ENCODE measurements around the gene FRYL. TPM values are rescaled to one million over a fixed set of nuclear protein-coding genes. Genes with fewer than 3 reads are reported as not detected.
"Not testable (repeated sequence)": the region's sequence is repeated elsewhere in the genome, so short reads cannot be mapped to it uniquely, and the experiment has no call there.

FRYL gene
- total RNA-seq, 1 experiment from 2014 or later, result 43.5 TPM

DNA sequence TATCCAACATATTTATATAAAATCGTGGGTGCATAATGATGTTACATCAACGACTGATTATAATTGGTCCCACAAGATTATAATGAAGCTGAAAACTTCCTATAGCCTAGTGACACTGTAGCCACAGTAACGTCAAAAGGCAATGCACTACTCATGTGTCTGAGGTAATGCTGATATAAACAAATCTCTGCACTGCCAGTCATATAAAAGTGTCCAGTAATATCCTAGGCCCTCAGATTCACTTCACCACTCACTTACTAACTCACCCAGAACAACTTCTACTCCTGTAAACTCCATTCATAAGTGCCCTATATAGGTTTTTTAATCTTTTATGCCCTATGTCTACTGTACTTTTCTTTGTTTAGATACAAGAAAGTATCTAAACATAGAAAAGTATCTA lies 18.8 kb downstream of the FRYL start:
- no peak for DNase-seq (ENCODE audit: low read depth, low spot score)
- in situ Hi-C loops (cut with HindIII; ENCODE audit: low pct_unique_long_range_greater_than_20kb, low sequenced_read_pairs), result no loop called here

- in situ Hi-C loops (cut with HindIII; ENCODE audit: low pct_unique_long_range_greater_than_20kb, low sequenced_read_pairs); DNase-seq (ENCODE audit: low read depth, low spot score): not testable (repeated sequence)
Observed at GRCh38 chr4:48758703-48759102, 21.4 kb downstream of the FRYL start.

DNA sequence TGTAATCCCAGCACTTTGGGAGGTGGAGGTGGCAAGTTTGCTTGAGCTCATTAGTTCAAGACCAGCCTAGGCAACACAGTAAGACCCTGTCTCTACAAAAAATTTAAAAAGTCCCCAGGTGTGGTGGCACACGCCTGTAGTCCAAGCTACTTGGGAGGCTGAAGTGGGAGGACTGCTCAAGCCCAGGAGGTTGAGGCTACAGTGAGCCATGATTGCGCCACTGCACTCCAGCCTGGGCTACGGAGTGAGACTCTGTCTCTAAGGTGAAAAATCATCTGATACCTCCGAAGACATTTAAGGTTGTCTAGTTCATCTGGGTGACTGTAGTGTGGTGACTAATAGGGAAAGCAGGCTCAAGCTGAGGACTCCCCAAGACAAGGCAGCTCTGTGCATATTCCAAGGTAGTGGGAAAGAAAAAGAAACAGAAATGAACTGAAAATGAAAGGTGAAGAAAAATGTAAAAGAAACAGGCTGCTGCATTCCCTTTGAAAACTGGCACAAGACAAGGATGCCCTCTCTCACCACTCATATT lies 23.3 kb downstream of the FRYL start:
- DNase-seq (ENCODE audit: low read depth, low spot score), result no peak
- in situ Hi-C loops (cut with HindIII; ENCODE audit: low pct_unique_long_range_greater_than_20kb, low sequenced_read_pairs), result no loop called here

DNA sequence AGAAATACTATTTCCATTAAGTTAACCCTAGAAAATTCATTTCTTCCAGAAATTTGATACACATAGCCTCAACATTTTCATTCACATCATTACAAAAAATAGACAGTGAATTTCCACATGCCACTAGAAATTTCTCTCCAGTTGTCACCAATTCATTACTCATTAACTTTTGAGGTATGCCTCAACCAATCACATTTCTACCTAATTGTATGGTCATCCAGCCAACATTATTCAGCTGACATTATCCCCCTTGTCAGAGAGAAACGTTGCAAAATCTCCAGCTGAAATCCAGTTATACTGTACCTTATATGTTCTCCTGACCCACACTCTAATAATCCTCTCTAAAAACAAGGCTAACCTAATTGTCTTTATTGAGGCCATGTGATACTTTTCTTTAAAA lies 24.8 kb downstream of the FRYL start:
- in situ Hi-C loops (cut with HindIII; ENCODE audit: low pct_unique_long_range_greater_than_20kb, low sequenced_read_pairs), result no loop called here

GRCh38 chr4:48753159-48753558 lies 26.9 kb downstream of the FRYL start:
- in situ Hi-C loops (cut with HindIII; ENCODE audit: low pct_unique_long_range_greater_than_20kb, low sequenced_read_pairs), result no loop called here
- no peak for DNase-seq (ENCODE audit: low read depth, low spot score)

More for the DNA sequence above, 24.8 kb downstream of the FRYL start:
- no peak for DNase-seq (ENCODE audit: low read depth, low spot score)

DNA sequence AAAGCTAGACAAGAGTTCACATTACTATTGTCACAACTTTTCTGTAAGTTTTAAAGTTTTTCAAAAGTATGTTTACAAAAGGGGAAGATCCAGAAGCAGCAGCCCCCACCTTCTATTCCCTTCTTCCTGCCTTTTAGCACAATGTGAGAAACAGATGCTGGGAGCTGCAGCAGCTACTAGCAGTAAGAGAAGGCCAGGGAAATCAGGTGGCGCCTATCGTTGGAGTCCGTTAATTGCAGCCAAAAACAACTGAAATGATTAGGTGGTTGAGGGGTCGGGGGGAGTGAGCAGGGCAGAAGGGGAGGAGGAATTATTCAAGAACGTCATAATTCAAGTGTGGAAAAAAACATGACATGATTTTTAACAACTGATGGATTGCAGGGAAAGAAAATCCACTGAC lies 27.4 kb downstream of the FRYL start:
- in situ Hi-C loops (cut with HindIII; ENCODE audit: low pct_unique_long_range_greater_than_20kb, low sequenced_read_pairs), result no loop called here
- DNase-seq (ENCODE audit: low read depth, low spot score), result no peak

GRCh38 chr4:48752246-48752645 lies 27.8 kb downstream of the FRYL start:
- in situ Hi-C loops (cut with HindIII; ENCODE audit: low pct_unique_long_range_greater_than_20kb, low sequenced_read_pairs), result no loop called here
- DNase-seq (ENCODE audit: low read depth, low spot score), result peak; percentile 14

- no peak for DNase-seq (ENCODE audit: low read depth, low spot score)
Observed at GRCh38 chr4:48748949-48749596, 31.0 kb downstream of the FRYL start.

DNA sequence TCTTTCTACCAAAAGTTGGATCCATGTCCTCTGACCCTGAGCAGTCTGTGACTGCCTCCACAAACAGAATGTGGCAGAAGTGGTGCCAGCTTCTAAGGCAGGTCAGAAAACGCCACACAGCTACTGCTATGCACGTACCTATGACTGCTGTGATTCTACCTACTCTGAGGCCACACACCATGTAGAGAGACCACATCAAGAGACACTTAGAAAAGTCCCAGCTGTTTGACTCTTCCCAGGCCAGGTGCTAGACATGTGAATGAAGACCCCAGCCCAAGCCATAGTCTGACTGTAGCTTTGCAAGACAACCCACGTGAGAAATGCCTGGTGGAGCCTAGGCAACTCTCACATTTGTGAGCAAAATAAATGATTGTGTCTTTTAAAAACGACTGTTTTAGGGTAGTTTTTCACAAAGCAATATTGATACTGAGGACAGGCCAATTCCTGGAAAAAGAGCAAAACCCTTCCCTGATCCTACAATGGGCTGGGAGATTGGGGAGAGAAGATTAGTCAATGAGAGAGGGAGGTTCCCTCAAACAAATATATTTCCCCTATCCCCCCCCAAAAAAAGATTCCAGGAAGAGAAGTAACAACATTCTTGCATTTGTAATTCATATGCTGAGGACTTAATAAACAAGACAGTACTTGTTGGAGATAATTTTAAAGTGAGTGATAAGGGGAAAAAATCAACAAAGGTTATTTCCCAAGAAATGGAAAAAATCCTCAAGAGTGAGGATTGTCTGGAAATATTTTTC lies 33.3 kb downstream of the FRYL start:
- in situ Hi-C loops (cut with HindIII; ENCODE audit: low pct_unique_long_range_greater_than_20kb, low sequenced_read_pairs), result no loop called here
- DNase-seq (ENCODE audit: low read depth, low spot score), result no peak

More at GRCh38 chr4:48748949-48749596, 31.0 kb downstream of the FRYL start:
- in situ Hi-C loops (cut with HindIII; ENCODE audit: low pct_unique_long_range_greater_than_20kb, low sequenced_read_pairs), result no loop called here

- DNase-seq (ENCODE audit: low read depth, low spot score); in situ Hi-C loops (cut with HindIII; ENCODE audit: low pct_unique_long_range_greater_than_20kb, low sequenced_read_pairs): not testable (repeated sequence)
Observed at GRCh38 chr4:48745223-48745622, 34.9 kb downstream of the FRYL start.

DNA sequence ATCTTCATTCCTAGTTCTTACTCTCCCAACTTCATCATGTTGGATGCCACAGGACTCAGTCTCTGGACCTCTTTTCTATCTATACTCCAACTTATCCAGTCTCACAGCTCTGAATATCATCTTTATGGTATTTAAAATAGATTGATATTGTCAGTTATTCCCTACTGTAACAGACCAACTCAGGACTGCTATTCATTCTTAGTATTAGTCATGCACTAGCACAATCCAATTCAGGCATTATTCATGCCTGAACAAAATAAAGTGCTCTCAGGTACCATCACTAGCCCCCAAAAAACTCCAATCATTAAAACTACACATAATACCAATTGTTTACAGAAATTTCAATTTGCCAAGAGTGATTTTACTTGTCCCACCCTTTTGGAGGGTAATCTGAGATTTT lies 37.7 kb downstream of the FRYL start:
- no peak for DNase-seq (ENCODE audit: low read depth, low spot score)
- in situ Hi-C loops (cut with HindIII; ENCODE audit: low pct_unique_long_range_greater_than_20kb, low sequenced_read_pairs), result no loop called here

DNA sequence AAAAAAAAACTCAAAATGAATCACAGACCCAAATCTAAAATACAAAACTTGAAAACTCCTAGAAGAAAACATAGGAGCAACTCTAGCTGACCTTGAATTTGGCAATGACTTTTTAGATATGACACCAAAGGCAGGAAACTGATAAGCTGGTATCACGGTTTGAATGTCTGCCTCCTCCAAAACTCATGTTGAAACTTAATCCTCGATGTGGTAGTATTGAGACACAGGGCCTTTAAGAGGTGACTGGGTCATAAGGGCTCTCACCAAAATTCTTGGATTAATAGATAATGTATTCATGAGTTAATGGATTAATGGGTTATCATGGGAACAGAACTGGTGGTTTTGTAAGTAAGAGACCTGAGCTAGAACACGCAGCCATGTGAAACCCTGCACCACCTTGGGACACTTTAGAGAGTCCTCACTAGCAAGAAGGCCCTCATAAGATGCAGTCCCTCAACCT lies 40.5 kb downstream of the FRYL start:
- in situ Hi-C loops (cut with HindIII; ENCODE audit: low pct_unique_long_range_greater_than_20kb, low sequenced_read_pairs), result no loop called here
- no peak for DNase-seq (ENCODE audit: low read depth, low spot score)

- no peak for DNase-seq (ENCODE audit: low read depth, low spot score)
Observed at GRCh38 chr4:48738856-48739255, 41.2 kb downstream of the FRYL start.

DNA sequence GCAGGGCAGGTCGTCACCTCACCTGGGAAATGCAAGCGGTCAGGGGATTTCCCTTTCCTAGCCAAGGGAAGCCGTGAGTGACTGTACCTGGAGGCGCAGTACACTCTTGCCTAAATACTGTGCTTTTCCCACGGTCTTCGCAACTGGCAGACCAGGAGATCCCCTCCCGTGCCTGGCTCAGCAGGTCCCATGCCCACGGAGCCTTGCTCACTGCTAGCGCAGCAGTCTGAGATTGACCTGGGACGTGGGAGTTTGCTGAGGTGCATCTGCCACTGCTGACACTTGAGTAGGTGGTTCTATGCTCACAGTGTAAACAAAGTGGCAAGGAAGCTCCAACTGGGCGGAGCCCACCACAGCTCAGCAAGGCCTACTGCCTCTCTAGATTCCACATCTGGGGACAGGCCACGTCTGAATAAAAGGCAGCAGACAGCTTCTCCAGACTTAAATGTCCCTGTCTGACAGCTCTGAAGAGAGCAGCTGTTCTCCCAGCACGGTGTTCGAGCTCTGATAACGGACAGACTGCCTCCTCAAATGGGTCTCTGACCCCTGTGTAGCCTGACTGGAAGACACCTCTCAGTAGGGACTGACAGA lies 51.1 kb downstream of the FRYL start:
- in situ Hi-C loops (cut with HindIII; ENCODE audit: low pct_unique_long_range_greater_than_20kb, low sequenced_read_pairs); DNase-seq (ENCODE audit: low read depth, low spot score): not testable (repeated sequence)

More at GRCh38 chr4:48738856-48739255, 41.2 kb downstream of the FRYL start:
- in situ Hi-C loops (cut with HindIII; ENCODE audit: low pct_unique_long_range_greater_than_20kb, low sequenced_read_pairs), result no loop called here

DNA sequence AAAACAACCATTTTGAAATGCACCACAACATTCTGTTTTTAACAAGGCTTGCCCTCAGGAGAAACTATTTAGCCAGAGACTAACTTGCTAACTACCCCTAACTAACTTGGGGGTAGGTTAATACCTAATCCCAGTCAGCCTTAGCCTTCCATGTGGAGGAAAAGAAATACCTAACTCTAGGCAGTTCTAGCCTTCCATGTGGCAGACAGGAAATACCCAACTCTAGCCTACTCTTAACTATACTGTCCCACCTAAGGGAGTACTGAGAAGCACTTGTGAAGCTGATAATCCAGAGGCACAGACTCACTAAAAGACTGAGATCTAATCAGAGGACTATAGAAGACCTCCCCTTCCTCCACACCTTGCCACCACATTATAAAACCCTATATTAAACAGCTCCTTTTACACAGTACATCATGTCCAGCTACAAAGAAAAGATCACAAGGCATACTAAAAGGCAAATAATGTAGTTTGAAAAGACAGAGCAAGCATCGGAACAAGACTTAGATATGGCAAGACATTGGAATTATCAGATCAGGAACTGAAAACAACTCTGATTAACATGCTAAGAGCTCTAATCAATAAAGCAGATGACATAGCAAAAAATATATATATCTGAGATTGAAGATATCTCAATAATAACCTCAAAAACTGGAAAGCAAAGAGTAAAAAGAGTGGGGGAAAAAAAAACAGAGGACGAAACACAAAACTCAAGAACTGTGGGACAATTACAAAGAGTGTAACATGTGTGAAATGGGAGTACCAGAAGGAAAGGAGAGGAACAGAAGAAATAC lies 52.2 kb downstream of the FRYL start:
- in situ Hi-C loops (cut with HindIII; ENCODE audit: low pct_unique_long_range_greater_than_20kb, low sequenced_read_pairs), result no loop called here
- DNase-seq (ENCODE audit: low read depth, low spot score), result no peak

GRCh38 chr4:48725414-48725813 lies 54.7 kb downstream of the FRYL start:
- in situ Hi-C loops (cut with HindIII; ENCODE audit: low pct_unique_long_range_greater_than_20kb, low sequenced_read_pairs), result no loop called here
- DNase-seq (ENCODE audit: low read depth, low spot score), result peak; percentile 15

DNA sequence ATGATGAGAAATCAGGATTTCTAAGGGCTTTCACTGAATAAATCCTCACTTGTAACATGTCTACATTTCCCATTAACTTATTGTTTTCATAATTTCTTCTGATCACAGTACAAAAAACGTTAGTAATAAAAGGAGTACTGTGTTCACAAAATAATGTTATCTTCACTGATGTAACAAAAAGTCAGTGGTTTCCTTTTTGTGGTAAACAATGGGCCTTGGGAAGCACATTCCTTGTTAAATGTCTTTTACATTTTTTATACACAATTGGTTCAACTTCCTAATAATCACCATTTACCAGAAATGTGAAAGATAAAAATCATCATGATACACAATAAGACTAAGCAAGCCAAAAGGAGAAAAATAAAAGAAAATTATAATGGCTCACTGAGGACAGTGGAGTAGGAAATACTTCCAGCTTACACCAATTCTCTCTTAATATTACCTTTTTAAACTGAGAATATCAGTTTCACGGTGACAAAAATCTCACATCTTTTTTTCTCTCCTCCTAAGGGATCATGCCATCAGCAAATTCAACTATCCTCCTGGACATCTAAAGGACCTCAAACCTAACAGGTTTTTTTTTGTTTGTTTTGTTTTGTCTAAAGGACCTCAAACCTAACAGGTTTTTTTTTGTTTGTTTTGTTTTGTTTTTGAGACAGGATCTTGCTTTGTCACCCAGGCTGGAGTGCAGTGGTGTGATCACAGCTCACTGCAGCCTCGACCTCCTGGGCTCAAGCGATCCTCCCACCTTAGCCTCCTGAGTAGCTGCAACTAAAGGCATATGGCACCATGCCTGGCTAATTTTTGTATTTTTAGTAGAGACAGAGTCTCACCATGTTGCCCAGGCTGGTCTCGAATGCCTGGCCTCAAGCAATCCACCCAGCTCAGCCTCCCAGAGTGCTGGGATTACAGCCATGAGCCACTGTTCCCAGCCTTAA lies 57.3 kb downstream of the FRYL start:
- peak; percentile 16 for DNase-seq (ENCODE audit: low read depth, low spot score)
- in situ Hi-C loops (cut with HindIII; ENCODE audit: low pct_unique_long_range_greater_than_20kb, low sequenced_read_pairs), result no loop called here
